Ramos (cell line): ENCODE results near the gene ITPKA.
"Not testable (repeated sequence)": the region's sequence is repeated elsewhere in the genome, so short reads cannot be mapped to it uniquely, and the experiment has no call there.

ENCODE experiments used
- in situ Hi-C: fragments of 300-500 bp; cut with MboI; formaldehyde crosslinking; loops from one replicate; pipeline ENCODE4 v1.14.3; 2022; ENCODE audit warnings: low sequenced_read_pairs; ENCODE audit not compliant: unreplicated experiment

ITPKA gene

DNA sequence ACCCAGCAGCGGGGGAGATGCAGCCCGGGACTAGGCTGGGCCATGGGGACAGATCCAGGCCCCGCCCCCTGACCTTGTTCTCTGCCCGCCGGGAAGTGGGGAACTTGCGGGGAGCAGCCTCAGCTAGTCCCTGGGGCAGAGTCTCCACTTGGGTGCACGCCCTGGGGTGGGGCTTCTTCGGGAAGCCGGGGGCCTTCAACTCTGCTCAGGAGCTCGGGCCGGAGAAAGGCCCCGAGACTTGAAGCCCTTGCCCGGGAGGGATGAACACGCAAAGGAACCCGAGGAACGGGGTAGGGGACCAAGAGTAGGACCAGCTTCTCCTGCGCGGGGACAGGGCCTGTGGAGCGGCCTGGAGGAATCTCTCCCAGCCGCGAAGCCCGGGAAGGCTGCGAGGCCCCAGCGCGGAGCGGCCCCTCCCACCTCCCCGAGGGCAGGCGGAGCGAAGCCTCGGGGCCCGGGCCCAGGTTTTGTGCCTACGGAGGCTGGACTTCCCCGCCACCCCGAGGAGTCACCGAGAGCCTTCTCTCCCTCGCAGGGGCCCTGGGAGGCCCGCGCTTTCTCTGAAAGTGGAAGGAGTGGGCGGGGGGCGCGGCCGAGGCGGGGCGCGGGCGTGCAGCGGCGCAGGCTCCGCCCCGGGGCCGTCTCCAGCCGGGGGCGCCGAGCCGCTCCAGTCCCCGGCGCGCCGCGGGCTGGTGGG is at the start of gene ITPKA:
TSS of gene ITPKA (plus strand) at position 670 of the 697 bp plus-strand sequence. CDS start 54 bp downstream, outside the sequence.
- in situ Hi-C loops, result no loop called here

DNA sequence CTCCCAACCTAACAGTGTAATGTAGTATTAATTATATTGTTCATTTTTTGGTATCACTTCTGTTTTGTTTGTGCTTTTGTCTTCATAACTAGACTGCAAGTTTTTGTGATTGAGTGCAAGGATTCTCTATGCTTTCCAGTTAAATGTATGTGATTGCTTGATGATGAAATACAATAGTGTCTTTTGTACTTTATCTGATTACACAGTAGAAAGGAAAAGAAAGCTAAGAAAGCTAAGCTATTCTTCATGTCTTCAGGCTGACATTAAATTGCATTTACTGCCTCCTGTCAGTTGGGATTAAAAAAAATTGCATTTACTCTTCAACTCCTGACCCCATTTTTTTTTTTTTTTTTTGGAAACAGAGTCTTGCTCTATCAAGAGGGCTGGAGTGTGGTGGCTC is 48.3 kb upstream of the ITPKA start:
- in situ Hi-C loops, result no loop called here

DNA sequence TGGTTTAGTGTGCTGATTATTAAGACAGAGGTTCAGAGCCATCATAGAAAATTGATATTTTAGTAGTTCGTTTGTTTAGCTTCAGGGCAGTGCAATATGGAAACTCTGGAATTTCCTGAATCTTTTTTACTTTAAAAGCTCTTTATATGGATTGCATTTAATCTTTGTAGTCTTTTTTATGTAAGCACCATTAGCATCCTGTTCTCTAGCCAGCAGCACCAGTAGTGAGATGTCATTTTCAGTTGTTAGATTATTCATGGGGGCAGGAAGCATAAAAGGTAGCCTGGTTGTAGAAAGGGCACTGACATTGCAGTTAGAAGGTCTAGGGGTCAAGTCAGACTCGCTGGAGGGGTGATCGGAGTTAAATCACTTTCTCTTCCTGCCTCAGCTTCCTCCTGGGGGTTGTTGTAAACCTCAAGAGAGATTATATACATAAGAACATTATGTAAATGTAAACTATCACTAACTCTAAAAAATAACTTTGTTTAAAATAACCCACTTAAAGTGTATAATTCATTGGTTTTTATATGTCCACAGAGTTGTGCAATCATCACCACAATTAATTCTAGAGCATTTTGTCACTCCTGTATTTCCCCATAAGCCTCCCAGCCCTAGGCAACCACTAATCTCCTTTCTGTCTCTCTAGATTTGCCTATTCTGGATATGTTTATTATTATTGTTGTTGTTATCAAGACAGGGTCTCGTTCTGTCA is 31.4 kb upstream of the ITPKA start:
- in situ Hi-C loops, result no loop called here

DNA sequence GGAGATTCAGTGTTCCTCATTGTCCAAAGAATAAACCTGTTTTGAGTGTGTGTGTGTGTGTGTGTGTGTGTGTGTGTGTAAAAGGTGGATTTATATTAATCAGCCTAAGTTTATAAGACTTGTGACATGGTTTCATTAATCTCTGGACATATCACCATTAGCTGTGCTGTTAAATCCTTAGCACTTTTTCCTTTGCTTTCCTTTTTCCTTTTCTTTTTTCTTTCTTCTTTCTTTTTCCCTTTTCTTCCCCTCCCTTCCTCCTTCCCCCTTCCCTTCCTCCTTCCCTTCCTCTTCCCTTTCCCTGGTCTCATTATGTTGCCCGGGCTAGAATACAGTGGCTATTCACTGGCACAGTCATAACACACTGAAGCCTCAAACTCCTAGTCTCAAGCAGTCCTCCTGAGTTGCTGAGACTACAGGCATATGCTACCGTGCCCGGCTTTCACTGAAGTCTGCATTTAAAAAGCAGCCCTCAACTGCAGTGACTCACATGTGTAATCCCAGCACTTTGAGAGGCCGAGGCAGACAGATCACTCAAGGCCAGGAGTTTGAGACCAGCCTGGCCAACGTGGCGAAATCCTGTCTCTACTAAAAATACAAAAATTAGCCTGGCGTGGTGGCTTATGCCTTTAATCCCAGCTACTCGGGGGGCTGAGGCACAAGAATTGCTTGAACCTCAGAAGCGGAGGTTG is 28.6 kb upstream of the ITPKA start:
- in situ Hi-C loops, result no loop called here

DNA sequence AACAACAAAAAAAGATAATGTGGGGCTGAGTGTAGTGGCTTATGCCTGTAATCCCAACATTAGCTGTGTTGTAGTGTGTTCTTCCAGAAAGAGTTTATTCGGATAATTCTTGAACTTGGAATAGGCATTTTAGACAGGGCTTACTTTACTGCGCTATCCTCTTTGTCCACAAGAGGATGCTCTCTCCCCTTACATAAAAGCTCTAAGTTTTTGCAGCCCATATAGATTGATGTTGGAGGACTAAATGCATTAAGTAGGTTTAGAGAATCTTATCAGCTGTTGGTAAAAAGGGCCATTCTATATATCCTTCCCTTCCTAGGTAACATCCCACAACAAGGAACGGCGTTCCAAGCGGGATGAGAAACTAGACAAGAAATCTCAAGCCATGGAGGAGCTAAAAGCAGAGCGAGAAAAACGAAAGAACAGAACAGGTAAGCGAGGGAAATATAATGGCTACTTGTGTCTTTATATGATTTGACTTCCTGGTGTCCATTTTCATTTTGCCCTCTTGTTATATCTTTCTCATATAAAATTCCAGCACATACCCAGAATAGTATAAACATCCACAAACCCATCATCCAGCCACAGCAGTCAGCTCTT is 27.8 kb upstream of the ITPKA start:
- in situ Hi-C loops, result no loop called here

DNA sequence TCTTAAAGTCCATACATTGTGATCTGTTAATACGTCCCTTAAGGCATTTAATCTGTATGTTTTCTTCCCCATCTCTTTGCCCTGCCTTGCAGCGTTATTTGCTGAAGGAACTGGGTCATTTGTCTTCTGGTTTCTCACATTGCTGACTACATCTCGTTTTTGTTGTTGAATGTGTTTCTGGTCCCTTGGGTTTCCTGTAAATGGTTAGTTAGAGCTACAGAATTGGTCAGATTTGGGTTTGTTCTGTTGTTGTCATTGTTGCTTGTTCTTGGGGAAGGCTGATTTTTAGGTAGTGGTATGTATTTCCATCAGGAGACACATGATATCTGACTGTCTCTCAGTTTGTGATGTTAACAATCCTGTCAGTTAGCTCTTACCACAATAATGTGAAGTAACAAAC is 27.0 kb upstream of the ITPKA start:
- in situ Hi-C loops, result no loop called here

DNA sequence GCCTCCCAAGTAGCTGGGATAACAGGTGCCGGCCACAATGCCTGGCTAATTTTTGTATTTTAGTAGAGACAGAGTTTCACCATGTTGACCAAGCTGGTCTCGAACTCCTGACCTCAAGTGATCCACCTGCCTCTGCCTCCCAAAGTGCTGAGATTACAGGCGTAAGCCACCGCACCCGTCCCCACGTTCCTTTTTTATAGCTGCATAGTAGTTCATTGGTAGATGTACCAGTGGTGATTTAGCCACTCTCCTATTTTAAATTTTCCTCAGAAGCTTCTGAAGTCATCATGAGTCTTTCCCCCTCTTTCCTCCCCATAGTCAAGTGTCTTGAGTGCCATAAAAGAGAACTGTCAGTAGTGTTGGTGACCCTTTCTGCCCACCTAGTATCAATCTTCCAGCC is 24.0 kb upstream of the ITPKA start:
- in situ Hi-C loops, result not testable (repeated sequence)

DNA sequence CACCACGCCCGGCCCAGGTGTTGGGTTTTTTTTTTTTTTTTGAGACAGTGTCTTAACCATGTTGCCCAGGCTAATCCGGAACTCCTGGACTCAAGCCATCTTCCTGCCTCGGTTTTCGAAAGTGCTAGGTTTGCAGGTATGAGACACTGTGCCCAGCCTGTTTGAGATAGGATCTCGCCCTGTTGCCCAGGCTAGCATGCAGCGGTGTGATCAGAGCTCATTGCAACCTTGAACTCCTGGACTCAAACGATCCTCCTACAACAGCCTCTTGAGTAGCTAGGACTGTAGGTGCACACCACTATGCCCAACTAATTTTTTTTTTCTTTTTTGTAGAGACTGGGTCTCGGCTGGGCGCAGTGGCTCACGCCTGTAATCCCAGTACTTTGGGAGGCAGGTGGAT is 20.3 kb upstream of the ITPKA start:
- in situ Hi-C loops, result no loop called here

DNA sequence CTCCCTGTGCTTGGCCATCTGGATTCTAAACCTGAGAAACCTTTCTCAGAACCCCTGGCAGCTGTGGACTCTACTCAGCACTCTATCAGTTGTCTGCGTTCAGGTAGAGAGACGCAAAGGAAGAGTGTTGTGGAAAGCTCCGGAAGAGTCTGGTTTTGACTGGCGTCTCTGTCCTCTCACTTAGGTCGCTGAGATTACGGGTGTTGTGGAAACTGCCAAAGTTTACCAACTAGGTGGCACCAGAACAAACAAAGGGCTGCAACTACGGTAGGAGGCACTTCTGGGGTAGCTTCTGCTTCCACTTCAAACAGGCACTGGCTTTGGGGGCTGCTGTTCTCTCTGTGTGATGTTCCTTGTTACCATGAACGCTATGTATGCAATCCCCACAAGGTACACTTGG is 19.2 kb upstream of the ITPKA start:
- in situ Hi-C loops, result no loop called here

DNA sequence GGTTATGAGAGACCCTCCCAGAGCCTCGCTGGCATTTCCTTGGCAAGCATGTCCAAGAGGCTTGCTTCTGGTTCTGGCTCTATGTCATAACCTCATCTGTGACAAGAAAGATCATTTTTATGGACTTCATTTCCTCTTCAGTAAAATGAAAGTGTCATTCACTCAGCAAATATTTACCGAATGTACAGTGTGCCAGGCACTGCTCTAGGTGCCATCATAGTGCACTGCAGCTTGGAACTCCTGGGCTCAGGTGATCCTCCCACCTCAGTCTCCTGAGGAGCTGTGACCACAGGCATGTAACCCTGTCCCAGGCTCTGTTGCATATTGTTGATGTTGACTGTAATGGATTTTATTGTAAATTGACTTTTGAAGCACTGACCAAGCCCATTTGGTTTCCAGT is 18.7 kb upstream of the ITPKA start:
- in situ Hi-C loops, result no loop called here

DNA sequence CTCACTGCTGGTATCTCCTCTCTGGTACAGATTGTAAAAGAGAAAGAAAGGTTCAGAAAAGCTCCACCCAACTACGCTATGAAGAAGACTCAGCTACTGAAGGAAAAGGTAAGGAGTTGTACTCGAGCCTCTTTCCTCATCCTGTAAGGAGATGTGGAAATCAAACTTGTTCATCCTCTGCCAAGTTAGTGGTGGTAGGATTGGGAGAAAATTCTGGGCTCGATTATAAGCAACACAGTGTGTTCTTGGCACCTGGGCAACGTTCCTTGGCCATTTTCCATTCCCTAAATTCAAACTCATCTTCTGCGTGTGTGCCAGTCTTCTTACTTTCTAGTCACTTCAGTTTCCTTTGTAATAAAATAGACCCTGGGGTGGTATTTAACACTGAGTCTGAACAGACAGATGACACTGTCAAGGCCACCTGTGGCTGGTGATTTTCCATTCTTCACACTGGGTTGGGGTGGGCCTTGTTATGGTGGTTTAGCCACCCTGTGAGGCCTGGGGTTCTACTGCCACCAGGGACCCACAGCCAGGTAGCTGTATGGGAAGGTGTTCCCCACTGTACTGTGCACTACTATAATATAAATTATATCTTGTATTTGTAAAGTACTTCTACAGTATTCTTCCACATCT is 17.1 kb upstream of the ITPKA start:
- in situ Hi-C loops, result no loop called here

DNA sequence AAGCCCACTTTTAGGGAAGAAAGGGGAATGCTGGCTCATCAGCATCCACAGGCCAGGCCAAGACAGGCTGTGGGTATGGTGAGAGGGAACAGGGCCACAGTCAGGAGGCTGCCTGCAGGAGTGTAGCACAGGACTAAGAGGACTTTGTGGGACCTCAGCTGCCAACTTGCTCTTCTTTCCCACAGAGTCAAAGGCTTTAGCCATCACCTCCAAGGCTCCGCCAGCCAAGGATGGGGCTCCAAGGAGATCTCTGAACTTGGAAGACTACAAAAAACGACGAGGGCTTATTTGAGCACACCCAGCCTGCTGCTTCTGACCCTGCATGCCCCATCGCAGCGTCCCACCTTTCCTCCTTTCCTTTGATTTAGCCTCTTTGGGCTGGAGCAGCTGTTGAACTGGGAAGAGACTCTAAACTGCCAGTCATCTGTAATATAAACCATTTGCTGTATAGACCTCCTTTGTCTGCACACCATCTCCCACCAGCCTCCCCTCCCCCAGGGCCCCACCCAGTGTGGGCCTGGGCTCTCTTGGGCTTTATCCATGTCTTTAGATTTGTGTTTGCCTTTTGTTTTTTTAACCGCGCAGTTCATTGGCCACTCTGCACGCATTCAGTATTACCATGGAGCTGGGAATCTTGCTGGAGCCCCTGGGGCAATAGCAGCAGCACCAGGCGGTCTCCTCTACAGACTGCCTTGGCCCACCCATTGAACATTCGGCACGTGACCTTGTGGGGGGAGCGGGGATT is 13.1 kb upstream of the ITPKA start:
- in situ Hi-C loops, result no loop called here

DNA sequence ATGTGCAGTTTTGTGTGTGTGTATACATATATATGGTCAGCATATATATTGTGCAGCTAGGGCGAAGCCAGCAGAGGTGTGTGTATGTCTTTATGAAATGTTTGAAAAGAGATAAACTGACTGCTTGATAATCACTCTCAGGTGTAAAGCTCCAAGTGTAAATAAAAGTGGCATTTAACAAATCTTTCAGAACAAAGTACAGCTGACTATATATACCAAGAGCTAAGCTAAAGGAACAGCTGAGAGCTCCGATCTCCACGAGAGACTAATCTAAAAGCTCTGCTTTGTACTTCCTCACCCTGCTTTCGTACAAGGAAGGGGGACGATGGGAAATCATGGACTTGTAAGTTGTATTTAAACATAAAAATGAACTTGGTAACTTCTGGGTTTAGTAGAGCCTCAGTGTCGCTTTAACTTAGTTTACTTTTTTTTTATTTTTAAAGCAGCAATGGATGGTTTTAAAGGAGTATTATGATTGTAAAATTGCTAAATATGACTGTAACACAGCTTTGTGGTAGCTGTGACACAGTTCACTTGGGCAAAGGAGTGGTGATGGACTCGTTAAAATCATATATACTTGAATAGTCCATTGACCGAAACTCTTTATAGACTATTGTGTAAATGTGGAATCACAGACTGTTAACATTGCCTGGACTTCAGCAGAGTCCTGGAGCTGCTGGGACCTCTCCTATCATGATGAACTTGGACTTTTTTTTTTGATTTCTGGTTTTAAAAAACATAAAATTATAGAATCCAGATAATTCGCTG is 11.4 kb upstream of the ITPKA start:
- in situ Hi-C loops, result no loop called here

DNA sequence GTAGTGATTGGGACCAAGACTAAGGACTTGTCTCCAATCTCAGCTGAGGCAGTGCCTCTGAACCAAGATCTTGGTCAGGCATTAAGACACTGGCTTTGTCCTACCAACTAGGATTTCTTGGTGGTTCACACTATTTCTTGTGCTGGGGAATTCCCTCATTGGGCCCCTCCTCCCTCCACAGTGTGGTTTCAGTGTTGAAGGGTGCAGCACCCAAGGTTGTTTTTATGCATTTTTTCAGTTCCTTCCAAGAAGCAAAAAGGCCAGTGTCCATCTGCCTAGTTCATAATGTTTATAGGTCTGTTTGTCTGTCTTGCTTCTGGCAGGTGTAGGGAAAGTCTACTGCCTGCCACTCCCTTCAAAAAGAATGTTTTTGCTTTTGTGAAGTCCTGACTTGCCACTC is 10.6 kb upstream of the ITPKA start:
- in situ Hi-C loops, result no loop called here

DNA sequence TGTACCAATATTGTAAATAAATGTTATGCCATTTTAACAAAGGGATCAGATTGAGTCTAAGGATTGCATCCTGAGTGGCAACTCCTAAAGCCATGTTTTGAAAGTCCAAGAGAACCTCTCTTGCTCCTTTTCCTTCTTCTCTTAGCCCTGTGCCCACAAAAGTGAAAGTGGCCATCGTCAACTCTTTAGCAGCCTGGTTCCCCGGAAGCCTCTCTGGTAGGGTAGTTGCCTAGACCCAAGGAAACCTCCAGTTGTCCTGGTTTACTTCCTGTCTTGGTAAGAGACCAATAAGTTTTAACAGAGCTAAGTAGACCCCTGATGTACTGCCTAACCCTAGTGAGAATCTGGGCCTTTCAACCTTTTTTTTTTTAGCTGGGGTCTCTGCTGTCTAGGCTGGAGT is 10.2 kb upstream of the ITPKA start:
- in situ Hi-C loops, result no loop called here

DNA sequence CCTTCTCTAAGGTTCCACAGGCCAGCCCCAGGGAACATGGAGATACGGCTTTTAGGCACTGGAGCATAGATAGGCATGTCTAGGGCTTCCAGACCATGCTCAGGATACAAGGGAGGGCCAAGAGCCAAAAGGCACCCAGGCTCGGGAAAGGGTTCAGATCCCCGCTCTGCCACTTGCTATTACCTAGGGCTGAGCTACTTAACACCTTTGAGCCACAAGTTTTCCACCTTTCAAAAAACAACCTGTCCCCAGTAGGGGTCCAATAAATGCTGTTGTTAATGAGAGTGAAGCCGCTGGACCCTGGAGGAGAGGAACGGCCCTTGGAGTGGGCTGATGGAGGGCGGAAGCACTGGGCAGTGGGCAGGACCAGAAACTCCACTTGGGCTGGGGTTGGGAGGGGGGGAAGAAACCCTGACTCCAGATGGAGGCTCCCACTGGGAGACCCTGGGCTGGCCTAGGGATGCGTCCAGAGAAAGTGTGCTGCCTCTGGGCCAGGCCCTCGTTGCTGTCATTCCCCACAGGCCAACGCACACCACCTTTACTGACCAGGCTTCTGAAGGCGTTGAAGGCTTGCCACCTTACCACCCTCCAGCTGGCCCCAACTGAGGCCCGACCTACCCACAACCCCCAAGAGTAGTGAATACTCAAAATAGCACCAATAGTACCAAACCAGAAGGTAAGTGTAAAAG is 8.6 kb upstream of the ITPKA start:
- in situ Hi-C loops, result no loop called here

DNA sequence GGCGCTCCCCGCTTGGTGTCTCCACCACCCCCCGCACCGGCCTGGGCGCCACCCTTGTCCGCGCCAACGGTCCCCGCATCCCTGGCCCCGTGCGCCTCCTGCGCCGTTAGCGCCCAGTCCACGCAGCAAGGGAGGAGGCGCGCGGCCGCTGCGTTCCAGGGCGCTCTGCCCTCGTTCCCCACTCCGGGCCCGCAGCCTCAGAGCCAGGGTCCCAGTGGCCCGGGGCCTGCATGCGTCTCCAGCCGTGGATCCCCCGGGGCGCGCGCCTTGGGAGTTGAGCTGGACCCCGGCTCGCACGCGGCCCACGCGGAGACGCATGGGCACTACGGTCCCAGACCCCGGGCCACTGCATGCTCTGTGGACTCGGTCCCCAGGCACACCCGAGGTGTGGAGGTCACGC is 7.4 kb upstream of the ITPKA start:
- in situ Hi-C loops, result no loop called here

DNA sequence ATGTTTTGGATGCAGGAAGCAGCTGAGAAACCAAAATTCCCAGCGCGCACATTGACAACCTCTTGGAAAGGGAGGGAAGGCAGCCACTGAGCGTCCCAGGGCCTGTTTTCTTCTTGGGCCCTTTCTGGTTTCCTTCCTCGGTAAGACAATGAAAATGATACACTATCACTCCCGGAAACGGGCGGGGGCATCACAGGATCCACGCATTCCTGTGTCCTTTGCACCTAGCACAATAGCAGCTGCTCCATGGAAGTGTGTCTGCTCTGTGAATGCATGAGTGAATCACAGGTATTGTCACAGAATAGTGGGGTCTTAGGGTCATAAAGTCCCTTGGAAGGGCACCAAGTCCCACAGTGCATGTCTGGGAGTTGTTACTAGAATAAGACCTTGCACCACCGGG is 6.3 kb upstream of the ITPKA start:
- in situ Hi-C loops, result no loop called here

DNA sequence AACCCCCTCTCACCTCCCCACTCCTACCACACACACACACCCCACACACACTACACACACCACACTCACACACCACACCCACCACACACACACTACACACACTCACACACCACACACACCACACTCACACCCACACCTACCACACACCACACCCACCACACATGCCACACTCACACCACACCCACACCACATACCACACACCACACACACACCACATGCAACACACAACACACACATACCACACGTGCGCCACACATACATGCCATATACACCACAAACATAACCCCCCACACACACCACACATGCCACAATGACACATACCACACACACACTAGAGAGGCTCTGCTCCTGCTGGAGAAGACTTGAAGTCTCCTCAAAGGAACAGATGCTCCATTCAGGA is 5.9 kb upstream of the ITPKA start:
- in situ Hi-C loops, result no loop called here
